Measurements from ENCODE around the gene SEMA3G.
A peak's percentile ranks its signal among the peaks of the same experiment; 100 is the strongest.

Gene SEMA3G

DNA sequence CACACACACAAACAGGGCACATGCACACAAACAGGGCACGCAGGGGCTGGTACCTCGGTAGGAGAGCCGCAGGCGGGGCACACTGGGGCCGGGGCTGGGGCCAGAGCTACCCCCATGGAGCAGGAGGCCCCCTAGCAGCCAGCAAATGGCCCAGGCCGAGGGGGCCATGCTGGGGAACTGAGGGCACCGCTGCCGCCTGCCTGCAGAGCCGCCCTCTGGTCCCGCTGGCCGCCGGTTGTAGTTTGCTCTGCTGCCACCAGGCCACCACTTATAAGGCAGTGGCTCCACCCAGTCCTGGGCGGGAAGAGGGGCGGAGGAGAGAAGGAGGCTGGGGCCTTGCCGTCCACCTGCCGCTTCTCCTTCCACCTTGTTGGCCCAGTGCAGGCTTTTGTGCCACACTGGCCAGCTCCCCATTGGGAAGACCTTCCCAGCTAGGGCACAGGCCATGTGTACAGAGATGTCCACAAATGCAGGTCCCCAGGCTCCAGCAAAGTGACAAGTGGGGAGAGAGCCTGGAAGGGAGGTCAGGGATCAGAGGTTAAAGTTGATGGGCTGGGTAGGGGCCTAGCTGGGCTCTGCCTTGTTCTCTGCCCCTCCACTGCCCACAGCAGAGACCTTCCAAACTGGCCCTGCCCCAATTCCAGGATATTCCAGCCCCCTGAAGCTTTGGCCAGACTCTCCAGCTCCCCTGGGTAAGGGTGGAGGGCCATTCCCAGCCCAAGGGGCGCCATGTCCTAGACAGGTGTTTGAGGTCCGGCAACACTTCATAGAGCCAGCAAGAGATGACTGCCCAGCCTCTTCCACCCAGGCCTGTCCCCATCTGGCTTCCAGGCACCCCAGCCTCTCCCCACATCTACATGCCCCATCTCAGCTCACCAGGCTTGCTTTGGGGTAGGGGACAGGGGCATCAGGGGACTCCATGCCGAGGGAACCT lies at the start of gene SEMA3G:
Gene SEMA3G, minus strand, starts transcription at position 244 of the 934 bp plus-strand sequence. Its CDS starts 76 bp downstream, at position 168.
- DNase-seq = peak; percentile 68 to 73

GRCh38 chr3:52494445-52494844 lies 49.5 kb upstream of the SEMA3G start:
- DNase-seq = no peak

DNA sequence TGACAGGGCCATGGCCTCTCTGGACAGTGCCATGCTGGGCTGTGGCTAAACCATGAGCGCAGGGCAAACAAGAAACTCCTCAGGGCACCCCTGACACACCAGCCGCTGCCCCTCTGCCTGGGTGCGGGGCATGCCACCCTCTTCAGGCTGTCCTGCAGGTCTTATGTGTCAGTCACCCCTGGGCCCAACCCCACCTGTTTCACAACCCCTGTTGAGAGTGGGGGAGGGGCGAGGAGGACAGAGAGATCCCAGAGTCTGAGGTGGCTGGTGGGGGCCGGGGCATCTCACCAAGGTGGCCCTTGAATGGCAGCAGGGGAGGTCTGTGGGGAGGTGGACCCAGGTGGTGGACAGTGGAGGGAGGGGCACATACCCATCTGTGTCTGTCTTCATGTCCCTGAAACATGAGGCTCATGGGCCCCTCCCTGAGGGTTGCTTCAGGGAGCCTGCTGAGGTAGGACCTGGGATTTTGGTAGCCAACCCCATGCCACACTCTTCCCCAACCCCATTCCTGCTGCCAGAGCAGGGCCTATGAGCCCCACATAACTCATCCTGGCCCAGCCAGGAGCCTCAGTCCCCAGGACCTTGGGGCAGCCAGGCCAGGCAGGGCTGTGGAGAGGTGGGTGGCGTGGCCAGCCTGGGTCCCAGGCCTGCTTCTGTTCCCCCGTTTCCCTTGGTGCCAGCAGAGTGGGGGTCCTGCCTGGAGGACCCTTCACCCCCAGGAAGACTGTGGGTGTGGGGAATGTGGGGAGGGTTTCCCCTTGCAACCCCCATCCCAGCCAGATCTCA lies 48.5 kb upstream of the SEMA3G start:
- no peak for DNase-seq

DNA sequence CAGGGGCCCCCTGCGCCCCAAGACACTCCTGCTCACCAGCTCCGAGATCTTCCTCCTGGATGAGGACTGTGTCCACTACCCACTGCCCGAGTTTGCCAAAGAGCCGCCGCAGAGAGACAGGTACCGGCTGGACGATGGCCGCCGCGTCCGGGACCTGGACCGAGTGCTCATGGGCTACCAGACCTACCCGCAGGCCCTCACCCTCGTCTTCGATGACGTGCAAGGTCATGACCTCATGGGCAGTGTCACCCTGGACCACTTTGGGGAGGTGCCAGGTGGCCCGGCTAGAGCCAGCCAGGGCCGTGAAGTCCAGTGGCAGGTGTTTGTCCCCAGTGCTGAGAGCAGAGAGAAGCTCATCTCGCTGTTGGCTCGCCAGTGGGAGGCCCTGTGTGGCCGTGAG lies 47.2 kb upstream of the SEMA3G start:
- no peak for DNase-seq

DNA sequence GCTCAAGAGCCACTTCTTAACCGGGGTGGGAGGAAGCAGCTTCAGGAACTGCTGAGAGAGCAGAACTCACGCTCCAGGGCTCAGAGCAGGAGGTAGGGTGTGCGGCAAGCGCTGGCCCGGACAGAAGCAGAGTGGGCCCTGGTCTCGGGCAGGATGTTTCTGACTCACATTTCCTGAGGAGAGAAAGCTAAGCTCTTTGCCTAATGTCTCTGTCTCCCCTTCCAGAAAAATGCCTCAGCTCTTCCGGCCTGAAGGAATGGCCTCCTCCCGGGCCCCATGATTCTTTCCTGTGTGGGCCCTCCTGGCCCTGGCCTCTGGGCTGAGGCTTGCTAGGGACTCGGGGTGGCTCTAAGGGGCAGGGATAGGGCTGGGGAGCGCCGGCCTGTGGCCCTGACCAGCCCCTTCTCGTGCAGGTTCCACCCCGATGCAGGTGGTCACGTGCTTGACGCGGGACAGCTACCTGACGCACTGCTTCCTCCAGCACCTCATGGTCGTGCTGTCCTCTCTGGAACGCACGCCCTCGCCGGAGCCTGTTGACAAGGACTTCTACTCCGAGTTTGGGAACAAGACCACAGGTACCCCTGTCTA lies 46.1 kb upstream of the SEMA3G start:
- no peak for DNase-seq

DNA sequence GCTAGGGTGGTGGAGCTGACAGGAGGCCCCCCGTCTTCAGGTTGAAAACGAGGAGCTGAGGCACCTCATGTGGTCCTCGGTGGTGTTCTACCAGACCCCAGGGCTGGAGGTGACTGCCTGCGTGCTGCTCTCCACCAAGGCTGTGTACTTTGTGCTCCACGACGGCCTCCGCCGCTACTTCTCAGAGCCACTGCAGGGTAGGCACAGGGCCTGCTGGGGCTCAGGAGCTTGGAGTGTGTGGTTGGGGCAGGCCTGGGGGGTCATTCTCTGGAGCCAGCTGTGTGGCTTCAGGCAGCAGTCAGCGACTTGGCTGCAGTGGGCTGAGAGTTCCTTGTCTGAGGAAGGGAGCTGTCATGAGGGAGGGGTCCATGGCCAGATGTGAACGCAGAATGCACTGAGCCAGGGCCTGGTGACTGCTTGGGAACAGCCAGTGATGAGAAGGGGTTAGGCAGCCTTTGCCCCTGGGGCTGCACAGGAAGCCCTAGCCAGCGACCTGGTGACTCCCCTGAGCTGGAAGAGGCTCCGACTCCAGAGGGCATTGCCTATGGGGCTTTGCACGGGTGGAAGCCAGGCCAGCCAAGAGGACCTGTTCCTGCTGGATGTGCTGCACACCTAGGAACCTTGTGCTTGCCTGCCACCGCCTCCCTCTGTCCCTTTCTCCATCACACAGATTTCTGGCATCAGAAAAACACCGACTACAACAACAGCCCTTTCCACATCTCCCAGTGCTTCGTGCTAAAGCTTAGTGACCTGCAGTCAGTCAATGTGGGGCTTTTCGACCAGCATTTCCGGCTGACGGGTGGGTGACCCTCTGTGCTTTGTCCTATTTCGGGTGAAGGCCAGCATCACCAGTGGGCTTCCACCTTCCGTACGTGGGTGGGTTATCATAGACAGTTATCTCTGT lies 45.4 kb upstream of the SEMA3G start:
- no peak for DNase-seq

DNA sequence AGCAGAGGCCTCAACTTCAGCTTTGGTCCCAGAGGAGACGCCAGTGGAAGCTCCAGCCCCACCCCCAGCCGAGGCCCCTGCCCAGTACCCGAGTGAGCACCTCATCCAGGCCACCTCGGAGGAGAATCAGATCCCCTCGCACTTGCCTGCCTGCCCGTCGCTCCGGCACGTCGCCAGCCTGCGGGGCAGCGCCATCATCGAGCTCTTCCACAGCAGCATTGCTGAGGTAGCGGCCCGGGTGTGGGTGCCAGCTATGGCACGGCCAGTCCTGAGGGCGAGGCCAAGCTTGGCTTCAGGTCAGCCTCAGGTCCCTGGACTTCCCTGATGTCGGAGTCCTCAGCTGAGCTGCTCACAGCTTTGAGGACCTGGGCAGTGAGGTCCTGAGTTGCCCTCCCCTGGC lies 44.5 kb upstream of the SEMA3G start:
- DNase-seq = no peak

- no peak for DNase-seq
Measured at GRCh38 chr3:52488746-52489145, 43.8 kb upstream of the SEMA3G start.

DNA sequence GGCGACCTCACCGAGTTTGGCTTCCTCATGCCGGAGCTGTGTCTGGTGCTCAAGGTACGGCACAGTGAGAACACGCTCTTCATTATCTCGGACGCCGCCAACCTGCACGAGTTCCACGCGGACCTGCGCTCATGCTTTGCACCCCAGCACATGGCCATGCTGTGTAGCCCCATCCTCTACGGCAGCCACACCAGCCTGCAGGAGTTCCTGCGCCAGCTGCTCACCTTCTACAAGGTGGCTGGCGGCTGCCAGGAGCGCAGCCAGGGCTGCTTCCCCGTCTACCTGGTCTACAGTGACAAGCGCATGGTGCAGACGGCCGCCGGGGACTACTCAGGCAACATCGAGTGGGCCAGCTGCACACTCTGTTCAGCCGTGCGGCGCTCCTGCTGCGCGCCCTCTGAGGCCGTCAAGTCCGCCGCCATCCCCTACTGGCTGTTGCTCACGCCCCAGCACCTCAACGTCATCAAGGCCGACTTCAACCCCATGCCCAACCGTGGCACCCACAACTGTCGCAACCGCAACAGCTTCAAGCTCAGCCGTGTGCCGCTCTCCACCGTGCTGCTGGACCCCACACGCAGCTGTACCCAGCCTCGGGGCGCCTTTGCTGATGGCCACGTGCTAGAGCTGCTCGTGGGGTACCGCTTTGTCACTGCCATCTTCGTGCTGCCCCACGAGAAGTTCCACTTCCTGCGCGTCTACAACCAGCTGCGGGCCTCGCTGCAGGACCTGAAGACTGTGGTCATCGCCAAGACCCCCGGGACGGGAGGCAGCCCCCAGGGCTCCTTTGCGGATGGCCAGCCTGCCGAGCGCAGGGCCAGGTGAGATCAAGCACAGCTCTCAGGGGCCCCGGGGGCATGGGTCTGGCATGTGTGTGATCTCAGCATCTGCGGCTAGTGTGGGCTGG lies 43.1 kb upstream of the SEMA3G start:
- no peak for DNase-seq

DNA sequence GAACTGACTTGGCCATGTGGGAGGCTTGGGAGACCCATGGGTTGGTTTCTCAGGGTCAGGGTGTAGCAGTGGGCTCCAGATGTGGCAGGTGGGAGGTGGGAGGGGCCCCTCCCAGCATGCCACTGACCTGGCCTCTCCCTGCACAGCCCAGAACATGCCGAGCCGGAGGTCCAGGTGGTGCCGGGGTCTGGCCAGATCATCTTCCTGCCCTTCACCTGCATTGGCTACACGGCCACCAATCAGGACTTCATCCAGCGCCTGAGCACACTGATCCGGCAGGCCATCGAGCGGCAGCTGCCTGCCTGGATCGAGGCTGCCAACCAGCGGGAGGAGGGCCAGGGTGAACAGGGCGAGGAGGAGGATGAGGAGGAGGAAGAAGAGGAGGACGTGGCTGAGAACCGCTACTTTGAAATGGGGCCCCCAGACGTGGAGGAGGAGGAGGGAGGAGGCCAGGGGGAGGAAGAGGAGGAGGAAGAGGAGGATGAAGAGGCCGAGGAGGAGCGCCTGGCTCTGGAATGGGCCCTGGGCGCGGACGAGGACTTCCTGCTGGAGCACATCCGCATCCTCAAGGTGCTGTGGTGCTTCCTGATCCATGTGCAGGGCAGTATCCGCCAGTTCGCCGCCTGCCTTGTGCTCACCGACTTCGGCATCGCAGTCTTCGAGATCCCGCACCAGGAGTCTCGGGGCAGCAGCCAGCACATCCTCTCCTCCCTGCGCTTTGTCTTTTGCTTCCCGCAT lies 42.3 kb upstream of the SEMA3G start:
- no peak for DNase-seq

GRCh38 chr3:52484680-52485461 lies 40.0 kb upstream of the SEMA3G start:
- no peak for DNase-seq

GRCh38 chr3:52483577-52484381 lies 38.9 kb upstream of the SEMA3G start:
- no peak for DNase-seq

DNA sequence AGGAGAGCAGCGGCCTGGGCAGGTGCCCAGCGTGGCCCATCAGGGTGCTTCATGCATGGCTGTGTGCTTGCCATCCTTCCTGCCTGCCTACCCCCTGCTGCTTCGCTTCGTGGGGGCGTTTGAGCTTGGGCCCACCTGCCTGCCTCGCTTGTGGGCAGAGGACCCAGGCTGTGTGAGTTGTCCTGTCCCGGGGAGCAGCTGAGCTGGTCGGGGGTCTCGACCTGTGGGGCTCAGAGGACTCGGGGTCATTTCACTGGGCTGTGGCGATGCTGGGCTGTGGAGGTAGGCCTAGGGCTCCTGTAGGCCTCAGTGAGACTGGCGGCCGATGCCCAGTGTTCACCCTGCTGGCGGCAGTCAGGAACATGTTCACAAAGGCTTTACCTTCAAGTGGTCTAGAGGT lies 38.2 kb upstream of the SEMA3G start:
- no peak for DNase-seq

DNA sequence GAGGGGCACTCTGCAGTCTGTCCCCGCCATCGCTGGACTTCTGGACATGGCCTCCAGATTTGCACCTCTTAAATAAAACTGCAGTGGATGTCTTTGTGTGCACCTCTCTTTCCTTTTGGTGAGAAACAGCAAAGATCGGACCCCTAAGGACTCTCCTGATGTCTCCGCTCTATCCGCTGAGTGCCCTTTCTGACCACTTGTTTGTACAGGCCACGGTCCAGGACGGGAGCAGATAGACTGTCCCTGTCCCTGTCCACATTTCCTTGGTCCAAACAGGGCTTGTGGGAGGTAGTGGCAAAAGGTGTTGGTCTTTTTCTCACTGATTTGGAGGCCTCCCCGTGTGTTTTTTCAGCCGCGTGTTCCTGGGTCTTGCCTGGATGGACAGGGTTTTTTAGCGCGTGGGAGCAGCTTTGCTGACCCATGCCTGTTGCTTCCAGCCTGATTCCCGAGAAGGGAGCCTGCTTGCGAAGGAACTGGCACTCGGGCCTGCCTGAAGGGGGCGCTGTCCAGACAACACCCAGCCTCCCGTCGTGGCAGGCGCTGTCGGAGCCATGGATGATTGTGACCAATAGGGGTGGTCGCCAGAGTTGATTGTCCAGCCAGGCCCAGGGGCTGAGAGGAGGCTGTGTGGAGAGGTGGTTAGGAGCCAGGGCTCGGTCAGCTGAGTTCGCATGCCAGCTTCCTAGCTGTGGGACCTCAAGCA lies 37.1 kb upstream of the SEMA3G start:
- peak in 1 of 2 donors; percentile 11 for DNase-seq

DNA sequence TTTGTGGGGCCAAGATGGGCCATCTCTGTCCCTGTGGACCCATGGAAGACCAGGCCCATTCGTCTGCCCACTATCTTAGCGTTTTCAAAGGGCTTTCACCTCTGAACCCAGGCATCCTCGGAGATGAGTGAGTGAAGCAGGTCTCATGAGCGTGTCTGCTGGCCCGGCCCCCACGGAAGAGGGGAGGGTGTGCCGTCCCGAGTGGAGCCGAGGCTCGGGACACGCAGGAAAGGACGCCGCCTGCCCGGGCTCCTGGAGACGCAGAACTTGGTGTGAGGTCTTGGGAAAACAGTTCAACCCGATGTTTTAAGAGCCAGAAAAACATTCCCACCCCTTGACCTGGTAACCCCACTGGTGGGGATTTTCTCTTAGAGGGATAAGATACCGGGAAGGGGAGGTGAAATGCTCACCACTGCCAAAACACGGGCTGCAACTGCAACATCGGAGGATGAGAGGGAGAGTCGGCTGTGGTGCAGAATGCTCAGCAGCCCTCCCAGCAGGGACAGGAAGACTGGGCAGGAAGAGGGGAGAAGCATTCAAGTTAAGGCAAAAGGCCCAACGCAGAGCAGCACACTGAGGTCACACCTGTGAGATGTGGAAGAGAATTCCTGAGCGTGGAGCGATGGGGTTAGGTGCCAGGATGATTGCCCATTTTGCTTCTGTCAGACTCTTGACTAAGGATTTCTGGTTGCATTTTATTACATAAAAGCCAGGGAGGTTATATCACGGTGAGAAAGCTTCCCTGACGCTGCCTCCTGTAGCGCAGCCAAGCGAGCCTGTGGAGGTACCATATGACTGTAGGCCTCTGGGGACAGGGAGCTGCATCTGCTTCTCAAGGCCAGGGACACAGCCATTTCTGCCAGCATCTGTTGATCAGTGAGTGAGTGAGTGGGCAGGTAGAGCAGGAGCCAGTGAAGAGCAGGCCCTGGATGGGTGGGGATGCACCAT lies 36.1 kb upstream of the SEMA3G start:
- DNase-seq = no peak

GRCh38 chr3:52479877-52480575 lies 35.1 kb upstream of the SEMA3G start:
- no peak for DNase-seq
